GM19324 (cell line): ENCODE measurements around the gene ATP6V0B.

Source experiments
- ATAC-seq: cut with Tn5 transposase; IDR thresholded peaks from one replicate; pipeline ENCODE4 v1.9.1; 2021; ENCODE audit warnings: mild to moderate bottlenecking, moderate library complexity; ENCODE audit not compliant: unreplicated experiment, low FRiP score

ATP6V0B gene

GRCh38 chr1:43945674-43946235, 29.0 kb upstream of the ATP6V0B start:
- ATAC-seq, result no peak

- peak; percentile 94 for ATAC-seq
Measured at GRCh38 chr1:43946236-43947060, 28.3 kb upstream of the ATP6V0B start, which contains the start of gene IPO13. TSS of gene IPO13 (plus strand) at chr1:43946950. CDS start at chr1:43947601, 651 bp downstream.

- no peak for ATAC-seq
Measured at GRCh38 chr1:43947061-43947873, 27.5 kb upstream of the ATP6V0B start.

GRCh38 chr1:43947874-43948437, 26.8 kb upstream of the ATP6V0B start:
- ATAC-seq, result no peak

GRCh38 chr1:43949678-43950077, 25.1 kb upstream of the ATP6V0B start:
- ATAC-seq, result no peak

GRCh38 chr1:43951021-43951985, 23.5 kb upstream of the ATP6V0B start:
- ATAC-seq, result no peak

GRCh38 chr1:43952731-43953346, 21.9 kb upstream of the ATP6V0B start:
- ATAC-seq, result no peak

GRCh38 chr1:43953361-43953760, 21.4 kb upstream of the ATP6V0B start:
- no peak for ATAC-seq

GRCh38 chr1:43954036-43954435, 20.7 kb upstream of the ATP6V0B start:
- ATAC-seq, result no peak

GRCh38 chr1:43956234-43956633, 18.5 kb upstream of the ATP6V0B start:
- no peak for ATAC-seq

GRCh38 chr1:43957407-43958040, 17.2 kb upstream of the ATP6V0B start:
- ATAC-seq, result no peak

GRCh38 chr1:43958351-43959255, 16.2 kb upstream of the ATP6V0B start:
- no peak for ATAC-seq

GRCh38 chr1:43960798-43961197, 14.0 kb upstream of the ATP6V0B start:
- ATAC-seq, result no peak

- no peak for ATAC-seq
Measured at GRCh38 chr1:43961692-43962091, 13.1 kb upstream of the ATP6V0B start.

- ATAC-seq, result no peak
Measured at GRCh38 chr1:43962324-43962723, 12.4 kb upstream of the ATP6V0B start.

- no peak for ATAC-seq
Measured at GRCh38 chr1:43963006-43963405, 11.8 kb upstream of the ATP6V0B start.

- ATAC-seq, result no peak
Measured at GRCh38 chr1:43963890-43964289, 10.9 kb upstream of the ATP6V0B start.

- no peak for ATAC-seq
Measured at GRCh38 chr1:43965316-43965715, 9.4 kb upstream of the ATP6V0B start.
